HL-60 (cell line): Measurements from ENCODE around the gene BMX.

Source experiments
- DNase-seq, 2 experiments: peaks; one replicate each; pipeline ENCODE4 v3.0.0-alpha.2; 2010 to 2020; ENCODE audit warnings: low read depth in 1 of 2, low spot score in 1 of 2
- H3K27ac ChIP-seq: fragments of 250-450 bp; sonication (Bioruptor Pico); replicated peaks from 2 replicates; pipeline ENCODE4 v1.5.1; 2020; ENCODE audit warnings: mild to moderate bottlenecking, moderate library complexity
- H3K27me3 ChIP-seq: fragments of 250-450 bp; sonication (Bioruptor Pico); 2 replicates; pipeline ENCODE4 v1.5.1; 2021; ENCODE audit warnings: mild to moderate bottlenecking, moderate library complexity; ENCODE audit not compliant: insufficient read depth, poor library complexity, severe bottlenecking
- H3K4me3 ChIP-seq: replicated peaks from 2 replicates; pipeline ENCODE4 v1.5.1; 2011; ENCODE audit warnings: mild to moderate bottlenecking, control low read depth, low read length; ENCODE audit not compliant: insufficient read depth
- GABPA ChIP-seq: IDR thresholded peaks from 2 replicates; pipeline ENCODE4 v1.6.1; 2012; ENCODE audit warnings: low read depth
- POLR2AphosphoS5 ChIP-seq: IDR thresholded peaks from 2 replicates; pipeline ENCODE4 v1.6.1; 2012; ENCODE audit warnings: low read depth
- SPI1 ChIP-seq: IDR thresholded peaks from 2 replicates; pipeline ENCODE4 v1.6.1; 2012; ENCODE audit warnings: low read depth, mild to moderate bottlenecking, borderline replicate concordance
- TF ChIP-seq, protein P1 (sequence below): IDR thresholded peaks from 2 replicates; pipeline ENCODE4 v1.6.1; 2012; ENCODE audit warnings: low read depth; ENCODE audit not compliant: insufficient replicate concordance
- TF ChIP-seq, protein P2 (sequence below): IDR thresholded peaks from one replicate; pipeline ENCODE4 v1.5.1; 2011; ENCODE audit warnings: low read length, control low read depth, inconsistent platforms; ENCODE audit not compliant: insufficient read depth

Gene BMX

DNA sequence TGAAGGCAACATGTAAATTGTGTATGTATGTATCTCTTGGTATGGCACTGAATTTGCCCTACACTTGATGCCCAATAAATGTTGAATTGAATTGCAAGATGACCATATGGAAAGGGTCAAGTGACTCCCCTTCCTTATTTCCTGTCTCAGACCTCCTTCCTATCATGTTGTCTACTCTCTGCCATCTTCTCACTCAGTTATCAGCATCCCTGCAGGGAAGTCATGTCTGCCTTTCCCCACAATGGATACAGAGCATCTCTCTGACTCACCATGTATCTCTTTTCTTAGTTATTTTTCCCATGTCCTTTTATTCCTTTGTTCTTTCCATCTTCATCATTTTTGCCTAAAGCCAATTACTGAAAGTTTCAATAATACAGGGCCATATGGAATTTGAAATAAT lies 22.5 kb downstream of the BMX start:
- TF ChIP-seq SPI1: no peak
- TF ChIP-seq, protein P1, sequence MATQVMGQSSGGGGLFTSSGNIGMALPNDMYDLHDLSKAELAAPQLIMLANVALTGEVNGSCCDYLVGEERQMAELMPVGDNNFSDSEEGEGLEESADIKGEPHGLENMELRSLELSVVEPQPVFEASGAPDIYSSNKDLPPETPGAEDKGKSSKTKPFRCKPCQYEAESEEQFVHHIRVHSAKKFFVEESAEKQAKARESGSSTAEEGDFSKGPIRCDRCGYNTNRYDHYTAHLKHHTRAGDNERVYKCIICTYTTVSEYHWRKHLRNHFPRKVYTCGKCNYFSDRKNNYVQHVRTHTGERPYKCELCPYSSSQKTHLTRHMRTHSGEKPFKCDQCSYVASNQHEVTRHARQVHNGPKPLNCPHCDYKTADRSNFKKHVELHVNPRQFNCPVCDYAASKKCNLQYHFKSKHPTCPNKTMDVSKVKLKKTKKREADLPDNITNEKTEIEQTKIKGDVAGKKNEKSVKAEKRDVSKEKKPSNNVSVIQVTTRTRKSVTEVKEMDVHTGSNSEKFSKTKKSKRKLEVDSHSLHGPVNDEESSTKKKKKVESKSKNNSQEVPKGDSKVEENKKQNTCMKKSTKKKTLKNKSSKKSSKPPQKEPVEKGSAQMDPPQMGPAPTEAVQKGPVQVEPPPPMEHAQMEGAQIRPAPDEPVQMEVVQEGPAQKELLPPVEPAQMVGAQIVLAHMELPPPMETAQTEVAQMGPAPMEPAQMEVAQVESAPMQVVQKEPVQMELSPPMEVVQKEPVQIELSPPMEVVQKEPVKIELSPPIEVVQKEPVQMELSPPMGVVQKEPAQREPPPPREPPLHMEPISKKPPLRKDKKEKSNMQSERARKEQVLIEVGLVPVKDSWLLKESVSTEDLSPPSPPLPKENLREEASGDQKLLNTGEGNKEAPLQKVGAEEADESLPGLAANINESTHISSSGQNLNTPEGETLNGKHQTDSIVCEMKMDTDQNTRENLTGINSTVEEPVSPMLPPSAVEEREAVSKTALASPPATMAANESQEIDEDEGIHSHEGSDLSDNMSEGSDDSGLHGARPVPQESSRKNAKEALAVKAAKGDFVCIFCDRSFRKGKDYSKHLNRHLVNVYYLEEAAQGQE: no peak

DNA sequence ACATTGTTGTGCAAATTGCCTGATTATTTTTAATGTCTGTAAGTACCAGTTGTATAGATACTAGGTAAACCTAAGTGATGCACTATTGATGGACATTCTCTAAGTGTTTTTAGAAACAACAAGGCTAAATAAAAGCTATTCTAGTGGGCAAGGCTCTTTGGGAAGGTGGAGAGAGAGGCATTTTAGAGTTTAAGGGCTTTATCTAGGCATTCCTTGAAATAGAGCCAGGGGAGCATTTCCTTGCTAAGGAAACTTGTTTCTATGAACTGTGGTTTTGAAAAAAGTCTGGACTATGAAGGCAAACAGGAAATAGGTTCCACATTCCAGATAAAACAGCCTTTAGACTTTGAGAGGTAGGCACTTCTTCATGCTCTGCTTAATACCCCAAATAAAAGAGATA lies 23.8 kb downstream of the BMX start:
- Histone ChIP-seq H3K27me3 (peaks cover 9% of the 10 kb centered on the region), H3K4me3 (no peak overlapping the region), H3K27ac (no peak overlapping the region)
- TF ChIP-seq, protein P2, sequence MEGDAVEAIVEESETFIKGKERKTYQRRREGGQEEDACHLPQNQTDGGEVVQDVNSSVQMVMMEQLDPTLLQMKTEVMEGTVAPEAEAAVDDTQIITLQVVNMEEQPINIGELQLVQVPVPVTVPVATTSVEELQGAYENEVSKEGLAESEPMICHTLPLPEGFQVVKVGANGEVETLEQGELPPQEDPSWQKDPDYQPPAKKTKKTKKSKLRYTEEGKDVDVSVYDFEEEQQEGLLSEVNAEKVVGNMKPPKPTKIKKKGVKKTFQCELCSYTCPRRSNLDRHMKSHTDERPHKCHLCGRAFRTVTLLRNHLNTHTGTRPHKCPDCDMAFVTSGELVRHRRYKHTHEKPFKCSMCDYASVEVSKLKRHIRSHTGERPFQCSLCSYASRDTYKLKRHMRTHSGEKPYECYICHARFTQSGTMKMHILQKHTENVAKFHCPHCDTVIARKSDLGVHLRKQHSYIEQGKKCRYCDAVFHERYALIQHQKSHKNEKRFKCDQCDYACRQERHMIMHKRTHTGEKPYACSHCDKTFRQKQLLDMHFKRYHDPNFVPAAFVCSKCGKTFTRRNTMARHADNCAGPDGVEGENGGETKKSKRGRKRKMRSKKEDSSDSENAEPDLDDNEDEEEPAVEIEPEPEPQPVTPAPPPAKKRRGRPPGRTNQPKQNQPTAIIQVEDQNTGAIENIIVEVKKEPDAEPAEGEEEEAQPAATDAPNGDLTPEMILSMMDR: no peak
- TF ChIP-seq SPI1 (no peak), POLR2AphosphoS5 (no peak), GABPA (no peak)
- TF ChIP-seq, protein P1: no peak
- no peak for DNase-seq

More for the DNA sequence above, 22.5 kb downstream of the BMX start:
- DNase-seq: no peak
- Histone ChIP-seq H3K27ac (no peak overlapping the region), H3K27me3 (peaks cover 9% of the 10 kb centered on the region), H3K4me3 (no peak overlapping the region)

DNA sequence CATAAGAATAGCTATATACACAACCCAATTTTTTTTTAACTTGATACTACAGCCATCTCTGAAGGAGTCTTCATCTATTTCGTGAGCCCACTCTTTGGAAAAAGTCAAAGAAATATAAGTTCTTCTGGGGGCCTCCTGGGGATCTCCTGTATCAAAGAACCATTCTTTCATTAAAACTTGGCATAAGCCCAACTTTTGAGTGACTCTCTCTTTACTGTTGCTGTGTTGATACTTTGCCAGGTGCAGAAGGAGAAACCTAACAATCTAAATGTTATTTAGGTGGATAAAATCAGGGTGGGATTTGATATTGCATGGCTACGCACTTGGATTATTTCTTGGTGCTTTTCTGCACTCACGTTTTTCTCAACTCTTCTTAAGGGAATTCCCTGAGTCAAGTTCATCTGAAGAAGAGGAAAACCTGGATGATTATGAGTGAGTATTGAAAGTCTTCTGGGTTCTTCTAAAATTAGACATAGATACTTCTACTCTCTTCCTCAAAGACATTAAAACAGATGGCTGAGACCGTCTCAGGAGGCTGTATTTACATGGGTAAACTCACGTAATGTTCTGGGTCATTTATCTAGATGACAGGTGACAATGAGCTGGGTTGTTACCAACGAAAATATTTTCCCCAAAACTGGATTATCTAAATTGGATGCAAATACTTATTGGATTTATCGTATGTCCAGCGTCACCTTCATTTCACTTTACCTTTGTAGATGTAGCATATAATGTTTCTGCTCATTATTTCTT lies 25.2 kb downstream of the BMX start:
- TF ChIP-seq, protein P1: no peak
- TF ChIP-seq POLR2AphosphoS5: no peak
- TF ChIP-seq GABPA: no peak
- TF ChIP-seq, protein P2: no peak
- TF ChIP-seq SPI1: no peak
- DNase-seq: no peak
- Histone ChIP-seq H3K27ac (no peak overlapping the region), H3K4me3 (no peak overlapping the region), H3K27me3 (peaks cover 8% of the 10 kb centered on the region)
